GM12878 (cell line): Measurements from ENCODE around the gene THAP5. TPM values are rescaled to one million over a fixed set of nuclear protein-coding genes. Genes with fewer than 3 reads are reported as not detected.

Experiments
- CBX5 ChIP-seq: sonication (generic); IDR thresholded peaks from 2 replicates; pipeline ENCODE4 v1.6.1; 2016; ENCODE audit warnings: low read depth, moderate library complexity, mild to moderate bottlenecking, inconsistent platforms
- HDAC2 ChIP-seq: fragments of 200-600 bp; sonication (generic); IDR thresholded peaks from 2 replicates; pipeline ENCODE4 v1.6.1; 2017
- HSF1 ChIP-seq: fragments of 150-350 bp; IDR thresholded peaks from 2 replicates; pipeline ENCODE4 v1.6.1; 2014; ENCODE audit warnings: mild to moderate bottlenecking, low read depth, low read length
- IRF3 ChIP-seq: fragments of 450-650 bp; IDR thresholded peaks from 2 replicates; pipeline ENCODE4 v1.6.1; 2014; ENCODE audit warnings: mild to moderate bottlenecking
- MLLT1 ChIP-seq: fragments of 450-650 bp; IDR thresholded peaks from 2 replicates; pipeline ENCODE4 v1.6.1; 2016; ENCODE audit warnings: mild to moderate bottlenecking
- MTA3 ChIP-seq: IDR thresholded peaks from 2 replicates; pipeline ENCODE4 v1.6.1; 2012; ENCODE audit warnings: low read length, inconsistent platforms, borderline replicate concordance
- PBX3 ChIP-seq: IDR thresholded peaks from 2 replicates; pipeline ENCODE4 v1.6.1; 2011; ENCODE audit warnings: mild to moderate bottlenecking, low read depth, low read length, moderate library complexity; ENCODE audit not compliant: insufficient replicate concordance
- RBBP5 ChIP-seq: fragments of 200-600 bp; sonication (generic); conservative IDR thresholded peaks from 2 replicates; pipeline ENCODE4 v1.6.1; 2016
- RELB ChIP-seq: fragments of 450-650 bp; IDR thresholded peaks from 2 replicates; pipeline ENCODE4 v1.6.1; 2017; ENCODE audit warnings: low read depth, mild to moderate bottlenecking, moderate library complexity
- RFX5 ChIP-seq: IDR thresholded peaks from 2 replicates; pipeline ENCODE4 v1.6.1; 2011; ENCODE audit warnings: low read depth, low read length, improper control_type of control experiment
- SREBF2 ChIP-seq: IDR thresholded peaks from 2 replicates; pipeline ENCODE4 v1.6.1; 2012; ENCODE audit warnings: mild to moderate bottlenecking, low read length
- TAF1 ChIP-seq: IDR thresholded peaks from 2 replicates; pipeline ENCODE4 v1.6.1; 2011; ENCODE audit warnings: mild to moderate bottlenecking, low read depth, low read length, borderline replicate concordance
- TARDBP ChIP-seq: IDR thresholded peaks from 2 replicates; pipeline ENCODE4 v1.6.1; 2016; ENCODE audit warnings: borderline replicate concordance
- ZBED1 ChIP-seq: IDR thresholded peaks from 2 replicates; pipeline ENCODE4 v1.6.1; 2016; ENCODE audit warnings: borderline replicate concordance
- ZNF687 ChIP-seq: fragments of 450-650 bp; IDR thresholded peaks from 2 replicates; pipeline ENCODE4 v1.6.1; 2017; ENCODE audit warnings: mild to moderate bottlenecking, moderate library complexity
- ZZZ3 ChIP-seq: IDR thresholded peaks from 2 replicates; pipeline ENCODE4 v1.6.1; 2011; ENCODE audit warnings: low read depth; ENCODE audit not compliant: control insufficient read depth, insufficient read length
- polyA plus RNA-seq, 11 experiments: library from polyadenylated mRNA; depleted of rRNA in 4 of 11; unstranded in 6 of 11; stranded (reverse) in 5 of 11; fragments of >200 nt; fragmentation: Nextera tagmentation in 4 of 11; fragmentation: Illumina TruSeq in 1 of 11; extraction: Ambion mirVana in 4 of 11; extraction: Trizol in 1 of 11; gene quantifications; 1 replicate in 1 of 11; 2 replicates in 10 of 11; pipeline versions ENCODE4 v1.2.1 to v1.2.3, GENCODE V29; 2011 to 2016; ENCODE audit warnings: inconsistent platforms in 2 of 11, missing spikeins in 2 of 11, low read depth in 1 of 11
- total RNA-seq, 4 experiments: library from RNA; depleted of rRNA in 3 of 4; stranded (reverse); fragments of >200 nt in 3 of 4; fragmentation: Illumina TruSeq in 1 of 4; extraction: Trizol in 1 of 4; gene quantifications; 2 replicates each; pipeline versions ENCODE4 v1.2.1 to v1.2.3, GENCODE V29; 2013 to 2021

THAP5 gene
- total and polyA plus RNA-seq, 10 of the 15 experiments (the other 5 are each of a cell fraction or from before 2014, with no cell fraction given): 13.0 to 47.7 (median 24.2) TPM

- TF ChIP-seq ZNF687 (peak; percentile 31; the same call in 1 of the 2 replicates), RFX5 (peak; percentile 65; the same call in 1 of the 2 replicates), CBX5 (no peak), RBBP5 (no peak), MTA3 (no peak), TARDBP (no peak), IRF3 (peak; percentile 60; the same call in 1 of the 2 replicates), HSF1 (no peak), ZBED1 (no peak), HDAC2 (no peak), SREBF2 (no peak), PBX3 (peak; percentile 91), RELB (peak; percentile 63; the same call in 1 of the 2 replicates), ZZZ3 (no peak), TAF1 (peak; percentile 31; the same call in 1 of the 2 replicates), MLLT1 (no peak; the same call in 1 of the 2 replicates)
Measured at GRCh38 chr7:108525985-108526767, 43.3 kb downstream of the THAP5 start, which contains the start of gene PNPLA8 (continued).
